Pancreas (tissue), 10 donors: Measurements from ENCODE around the gene NUDT19. TPM values are rescaled to one million over a fixed set of nuclear protein-coding genes. Genes with fewer than 3 reads are reported as not detected.

Experiments used
- ATAC-seq, 4 donors: fragments of 200-7000 bp; cut with Tn5 transposase; one replicate each; pipeline versions ENCODE4 v1.8.0 to v1.9.1; 2020; ENCODE audit warnings: mild to moderate bottlenecking in 4 of 4, moderate library complexity in 4 of 4
- DNase-seq, 6 donors: peaks; one replicate each; pipeline ENCODE4 v3.0.0-alpha.2; 2020
- FAIRE-seq: peaks from 2 replicates; lab custom pipeline; 2012; peaks lifted over from hg19 to GRCh38; lab: Jason Lieb, UNC
- H3K27ac ChIP-seq, 4 donors: fragments of 200-600 bp; sonication (generic); 1 replicate in 3 of 4; 2 replicates in 1 of 4; pipeline versions ENCODE4 v1.5.0 to v1.8.0; 2020
- H3K27me3 ChIP-seq, 4 donors: fragments of 200-600 bp; one replicate each; pipeline ENCODE4 v1.8.0; 2021
- H3K36me3 ChIP-seq, 3 donors: fragments of 200-600 bp; sonication (generic) in 1 of 3; one replicate each; pipeline versions ENCODE4 v1.5.0 to v1.8.0; 2020 to 2021
- H3K4me1 ChIP-seq, 3 donors: fragments of 200-600 bp; one replicate each; pipeline ENCODE4 v1.8.0; 2021
- H3K4me3 ChIP-seq, 4 donors: fragments of 200-600 bp; sonication (generic) in 2 of 4; one replicate each; pipeline versions ENCODE4 v1.5.0 to v1.8.0; 2020 to 2021
- H3K9me3 ChIP-seq, 4 donors: fragments of 200-600 bp; one replicate each; pipeline ENCODE4 v1.8.0; 2021
- WGBS, 2 donors: extraction: QIAGEN DNeasy Blood & Tissue Kit; methylation state at CpG; one replicate each; pipeline ENCODE4 v1.1.7; 2013; 5-methylcytosine and 5-hydroxymethylcytosine counted together
- intact Hi-C, 3 donors: fragments of 100-400 bp; cut with DNase I; formaldehyde crosslinking; loops; one replicate each; pipeline versions ENCODE4 v1.11.1 to v1.14.2; 2022
- polyA plus RNA-seq, 2 donors: library from polyadenylated mRNA; stranded (reverse); fragments of 200-250 nt; gene quantifications; one replicate each; pipeline ENCODE4 v1.2.3, GENCODE V29; 2013
- total RNA-seq, 6 donors: library from RNA; stranded (reverse); fragmentation: NEBNext Ultra II Directional in 4 of 6; extraction: Animal tissue kit (Norgen Biotek cat#: 25700) in 4 of 6; gene quantifications; one replicate each; pipeline versions ENCODE4 v1.2.1 to v1.2.4, GENCODE V29; 2021 to 2023
- TF ChIP-seq, protein P1 (sequence below), 4 donors: fragments of 200-600 bp; sonication (generic) in 3 of 4; IDR thresholded peaks; one replicate each; pipeline versions ENCODE4 v1.5.0 to v1.8.0; 2021; ENCODE audit warnings: antibody characterized with exemption in 4 of 4
- donor health status: healthy with polysubstance abuse.
- donor health status: DM: no; HTN: no; CAD: no; lungs with moderate emphysema.
- donor health status: DM: no; HTN: no; CAD: no.
- donor health status: control.
- donor health status: control.
- donor health status: Bipolar disorder and iron deficiency.
- donor health status: DM: yes; HTN: yes; CAD: no.
- donor health status: DM: no; HTN: no; CAD: no.
- donor health status: DM: no; HTN: no; CAD: no.
- donor health status: DM: yes; HTN: yes; CAD: no.

NUDT19 gene
- total and polyA plus RNA-seq, 8 donors = 2.5 to 8.2 (median 4.2) TPM

DNA sequence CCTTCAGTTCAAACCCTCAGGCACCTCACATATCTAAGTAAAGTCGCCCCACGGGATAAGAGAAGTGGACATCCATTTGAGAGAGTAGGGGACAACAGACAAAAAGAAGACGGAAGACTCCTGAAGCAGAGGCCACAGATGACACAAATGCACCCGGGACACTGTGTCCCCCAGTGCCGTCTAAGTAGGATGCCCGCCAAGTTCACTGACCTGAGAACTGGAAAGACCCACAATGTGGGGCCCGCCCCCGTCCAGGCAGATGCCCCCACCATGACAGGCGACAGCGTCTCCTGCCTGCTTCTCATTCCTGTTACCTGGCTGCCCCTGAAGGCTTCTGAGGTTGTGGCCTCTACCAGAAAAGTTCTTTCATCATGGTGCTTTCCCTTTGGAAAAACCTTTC is 33.5 kb upstream of the NUDT19 start:
- Histone ChIP-seq H3K36me3 (no peaks in the 10 kb centered on the region), H3K27ac (no peak overlapping the region), H3K27me3 (no peaks in the 10 kb centered on the region), H3K9me3 (no peaks in the 10 kb centered on the region), H3K4me3 (no peak overlapping the region), H3K4me1 (peaks cover 0 to 2% (median 0%) of the 10 kb centered on the region in 3 donors)
- intact Hi-C loops = no loop called here
- TF ChIP-seq, protein P1, sequence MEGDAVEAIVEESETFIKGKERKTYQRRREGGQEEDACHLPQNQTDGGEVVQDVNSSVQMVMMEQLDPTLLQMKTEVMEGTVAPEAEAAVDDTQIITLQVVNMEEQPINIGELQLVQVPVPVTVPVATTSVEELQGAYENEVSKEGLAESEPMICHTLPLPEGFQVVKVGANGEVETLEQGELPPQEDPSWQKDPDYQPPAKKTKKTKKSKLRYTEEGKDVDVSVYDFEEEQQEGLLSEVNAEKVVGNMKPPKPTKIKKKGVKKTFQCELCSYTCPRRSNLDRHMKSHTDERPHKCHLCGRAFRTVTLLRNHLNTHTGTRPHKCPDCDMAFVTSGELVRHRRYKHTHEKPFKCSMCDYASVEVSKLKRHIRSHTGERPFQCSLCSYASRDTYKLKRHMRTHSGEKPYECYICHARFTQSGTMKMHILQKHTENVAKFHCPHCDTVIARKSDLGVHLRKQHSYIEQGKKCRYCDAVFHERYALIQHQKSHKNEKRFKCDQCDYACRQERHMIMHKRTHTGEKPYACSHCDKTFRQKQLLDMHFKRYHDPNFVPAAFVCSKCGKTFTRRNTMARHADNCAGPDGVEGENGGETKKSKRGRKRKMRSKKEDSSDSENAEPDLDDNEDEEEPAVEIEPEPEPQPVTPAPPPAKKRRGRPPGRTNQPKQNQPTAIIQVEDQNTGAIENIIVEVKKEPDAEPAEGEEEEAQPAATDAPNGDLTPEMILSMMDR (IDR thresholded peaks at IDR 0.05) = no peak
- FAIRE-seq (no peak), ATAC-seq (no peak), DNase-seq (no peak)
- 92 to 94% methylated on average over 10 of the region's 10 CpGs for WGBS, 2 donors

DNA sequence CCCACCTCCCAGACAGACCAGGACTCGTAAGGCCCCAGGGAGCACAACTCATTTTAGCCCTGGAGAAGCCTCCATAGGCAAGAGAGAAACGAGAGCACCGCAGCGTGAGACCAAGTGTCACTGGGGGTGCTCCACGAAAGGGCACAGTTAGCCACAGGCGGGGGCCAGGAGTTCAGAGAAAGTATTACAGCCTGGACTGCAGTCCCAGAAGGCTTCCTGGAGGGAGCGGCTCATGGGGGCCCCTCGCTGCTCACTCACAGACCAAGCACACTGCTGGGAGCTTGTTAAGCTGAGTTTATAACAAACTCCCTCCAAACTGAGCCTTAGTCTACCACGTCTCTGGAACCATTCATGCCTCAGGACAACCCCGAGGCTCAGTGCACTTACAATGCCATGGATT is 33.1 kb upstream of the NUDT19 start:
- no peak overlapping the region for H3K4me3 ChIP-seq
- TF ChIP-seq, protein P1 (IDR thresholded peaks at IDR 0.05) = no peak
- no peak for DNase-seq
- no peaks in the 10 kb centered on the region for H3K9me3 ChIP-seq
- no peaks in the 10 kb centered on the region for H3K27me3 ChIP-seq
- H3K27ac ChIP-seq = no peak overlapping the region
- 85 to 87% methylated on average over 10 of the region's 10 CpGs for WGBS, 2 donors
- no peak for FAIRE-seq
- H3K4me1 ChIP-seq = no peaks in the 10 kb centered on the region
- no peaks in the 10 kb centered on the region for H3K36me3 ChIP-seq
- intact Hi-C loops = no loop called here
- ATAC-seq = no peak

DNA sequence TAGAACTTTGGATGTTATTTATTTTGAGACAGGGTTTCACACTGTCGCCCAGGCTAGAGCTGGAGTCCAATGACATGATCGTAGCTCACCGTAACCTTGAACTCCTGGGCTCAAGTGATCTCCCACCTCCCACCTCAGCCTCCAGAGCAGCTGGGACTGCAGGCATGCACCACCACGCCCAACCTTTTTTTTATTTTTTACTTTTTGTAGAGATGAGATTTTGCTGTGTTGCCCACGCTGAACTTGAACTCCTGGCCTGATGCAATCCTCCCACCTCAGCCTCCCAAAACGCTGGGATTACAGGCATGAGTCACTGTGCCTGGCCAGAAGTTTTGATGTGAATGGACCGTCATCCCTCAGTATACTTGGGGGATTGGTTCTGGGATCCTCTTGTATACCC is 30.3 kb upstream of the NUDT19 start:
- DNase-seq = no peak
- no peaks in the 10 kb centered on the region for H3K9me3 ChIP-seq
- H3K27me3 ChIP-seq = no peaks in the 10 kb centered on the region
- no peaks in the 10 kb centered on the region for H3K36me3 ChIP-seq
- TF ChIP-seq, protein P1 (IDR thresholded peaks at IDR 0.05) = no peak
- no peaks in the 10 kb centered on the region for H3K4me1 ChIP-seq
- no peak for FAIRE-seq
- 89 to 95% methylated on average over 7 of the region's 7 CpGs for WGBS, 2 donors
- ATAC-seq = no peak
- no peak overlapping the region for H3K4me3 ChIP-seq
- intact Hi-C loops = no loop called here
- no peak overlapping the region for H3K27ac ChIP-seq

DNA sequence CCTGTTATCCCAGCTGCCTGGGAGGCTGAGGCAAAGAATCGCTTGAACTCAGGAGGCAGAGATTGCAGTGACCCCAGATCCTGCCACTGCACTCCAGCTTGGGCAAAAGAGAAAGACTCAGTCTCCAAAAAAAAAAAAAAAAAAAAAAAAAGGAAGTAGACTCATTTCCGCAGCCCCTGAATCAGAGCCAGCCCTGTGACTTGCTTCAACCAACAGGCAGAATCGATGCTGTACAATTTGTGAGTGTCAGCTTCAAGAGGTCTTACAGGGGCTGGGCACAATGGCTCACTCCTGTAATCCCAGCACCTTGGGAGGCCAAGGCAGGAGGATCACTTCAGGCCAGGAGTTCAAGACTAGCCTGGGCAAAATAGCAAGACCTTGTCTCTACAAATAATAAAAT is 29.4 kb upstream of the NUDT19 start:
- WGBS, 2 donors = 58 to 61% methylated on average over 3 of the region's 3 CpGs
- no peak for FAIRE-seq
- no peaks in the 10 kb centered on the region for H3K4me1 ChIP-seq
- no peak overlapping the region for H3K4me3 ChIP-seq
- intact Hi-C loops = no loop called here
- H3K27me3 ChIP-seq = no peaks in the 10 kb centered on the region
- TF ChIP-seq, protein P1 (IDR thresholded peaks at IDR 0.05) = no peak
- H3K9me3 ChIP-seq = no peaks in the 10 kb centered on the region
- DNase-seq = no peak
- H3K36me3 ChIP-seq = no peaks in the 10 kb centered on the region
- no peak overlapping the region for H3K27ac ChIP-seq
- no peak for ATAC-seq

DNA sequence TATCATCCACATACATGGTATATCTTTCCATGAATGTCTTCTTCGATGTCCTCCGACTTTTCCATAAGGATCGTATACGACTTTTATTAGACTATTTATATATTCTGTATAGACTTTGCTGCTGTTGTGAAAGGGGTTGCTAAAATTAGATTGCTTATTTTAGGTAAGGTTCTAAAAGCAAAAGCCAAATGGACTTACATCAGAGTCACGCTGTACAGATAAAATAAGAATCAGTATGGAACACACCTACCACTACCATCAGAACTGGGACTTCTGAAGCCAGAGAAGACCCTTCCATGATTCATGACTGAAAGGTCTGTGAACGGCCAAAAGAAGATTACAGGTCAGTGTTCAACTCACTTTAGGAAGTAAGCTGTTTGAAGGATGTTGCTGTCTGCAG is 25.5 kb upstream of the NUDT19 start:
- H3K4me3 ChIP-seq = no peak overlapping the region
- ATAC-seq (no peak), FAIRE-seq (no peak), DNase-seq (no peak)
- intact Hi-C loops = no loop called here
- H3K9me3 ChIP-seq = no peaks in the 10 kb centered on the region
- WGBS, 2 donors = 95 to 96% methylated on average over 6 of the region's 6 CpGs
- H3K27me3 ChIP-seq = no peaks in the 10 kb centered on the region
- H3K36me3 ChIP-seq = no peaks in the 10 kb centered on the region
- no peaks in the 10 kb centered on the region for H3K4me1 ChIP-seq
- TF ChIP-seq, protein P1 (IDR thresholded peaks at IDR 0.05) = no peak
- no peak overlapping the region for H3K27ac ChIP-seq
